HG02678 (cell line): ENCODE measurements around the gene BICDL2.

Experiments used
- ATAC-seq: cut with Tn5 transposase; IDR thresholded peaks from one replicate; pipeline ENCODE4 v1.9.1; 2021; ENCODE audit warnings: mild to moderate bottlenecking, moderate library complexity; ENCODE audit not compliant: unreplicated experiment

Gene BICDL2

GRCh38 chr16:3049921-3050481 is 13.3 kb upstream of the BICDL2 start:
- ATAC-seq, result no peak

GRCh38 chr16:3047387-3047720 is 10.6 kb upstream of the BICDL2 start:
- no peak for ATAC-seq

GRCh38 chr16:3046641-3047386 is 10.1 kb upstream of the BICDL2 start:
- no peak for ATAC-seq

GRCh38 chr16:3045758-3046640 is 9.3 kb upstream of the BICDL2 start, which contains the start of gene MMP25:
MMP25 (plus strand) TSS chr16:3046561; CDS start chr16:3046918, 357 bp downstream.
- no peak for ATAC-seq

- ATAC-seq, result no peak
Observed at GRCh38 chr16:3044708-3045107, 8.0 kb upstream of the BICDL2 start.

GRCh38 chr16:3042376-3042775 is 5.6 kb upstream of the BICDL2 start:
- no peak for ATAC-seq

GRCh38 chr16:3038896-3039295 is 2.2 kb upstream of the BICDL2 start:
- ATAC-seq, result no peak

- ATAC-seq, result no peak
Observed at GRCh38 chr16:3038256-3038655, 1.5 kb upstream of the BICDL2 start.

GRCh38 chr16:3035972-3036725 is 595 bp downstream of the BICDL2 start:
- no peak for ATAC-seq

- ATAC-seq, result no peak
Observed at GRCh38 chr16:3035289-3035971, 1.3 kb downstream of the BICDL2 start.

GRCh38 chr16:3032624-3033023 is 4.1 kb downstream of the BICDL2 start:
- no peak for ATAC-seq

- ATAC-seq, result no peak
Observed at GRCh38 chr16:3030222-3031212, 6.2 kb downstream of the BICDL2 start.

- no peak for ATAC-seq
Observed at GRCh38 chr16:3029491-3030221, 7.1 kb downstream of the BICDL2 start.

- no peak for ATAC-seq
Observed at GRCh38 chr16:3028716-3029319, 7.9 kb downstream of the BICDL2 start.

GRCh38 chr16:3027983-3028715 is 8.6 kb downstream of the BICDL2 start:
- no peak for ATAC-seq

- ATAC-seq, result no peak
Observed at GRCh38 chr16:3027489-3027795, 9.3 kb downstream of the BICDL2 start.

- no peak for ATAC-seq
Observed at GRCh38 chr16:3026609-3027488, 9.9 kb downstream of the BICDL2 start.
